Naive thymus-derived CD4-positive, alpha-beta T cell (primary cell): ENCODE results near the gene ATP11A. TPM values are rescaled to one million over a fixed set of nuclear protein-coding genes. Genes with fewer than 3 reads are reported as not detected.

ENCODE experiments used
- ATAC-seq: fragments of 150-1000 bp; cut with Tn5 transposase; 2 replicates; pipeline ENCODE4 v1.10.0; 2021; ENCODE audit warnings: mild to moderate bottlenecking, moderate library complexity
- CTCF ChIA-PET: fragments of 350-600 bp; sonication (Branson Sonifier 250); formaldehyde crosslinking; loops from one replicate; lab custom pipeline; 2021; ENCODE audit warnings: antibody characterized with exemption; lab: Charles Lee
- POLR2A ChIA-PET: fragments of 350-600 bp; sonication (Branson Sonifier 250); formaldehyde crosslinking; loops from one replicate; lab custom pipeline; 2021; ENCODE audit warnings: antibody characterized with exemption, inconsistent platforms; lab: Charles Lee
- DNase-seq, 9 donors: peaks; one replicate each; pipeline versions ENCODE4 v3.0.0 to v3.0.0-alpha.2; 2020 to 2022; ENCODE audit warnings: mixed read lengths in 1 of 9
- H3K27ac ChIP-seq: one replicate; pipeline ENCODE4 v1.7.0; 2013; ENCODE audit warnings: mild to moderate bottlenecking, low read depth, low read length, moderate library complexity
- H3K27me3 ChIP-seq, 2 donors: one replicate each; pipeline ENCODE4 v1.7.0; 2013; ENCODE audit warnings: low read length in 2 of 2, mild to moderate bottlenecking in 2 of 2, moderate library complexity in 2 of 2; ENCODE audit not compliant: control insufficient read depth in 2 of 2, insufficient read depth in 2 of 2
- H3K36me3 ChIP-seq, 3 experiments: 1 replicate in 2 of 3; 2 replicates in 1 of 3; pipeline ENCODE4 v1.7.0; 2013; ENCODE audit warnings: low read length in 3 of 3, mild to moderate bottlenecking in 3 of 3, moderate library complexity in 1 of 3; ENCODE audit not compliant: insufficient read depth in 3 of 3, control insufficient read depth in 2 of 3
- H3K4me1 ChIP-seq, 2 donors: one replicate each; pipeline ENCODE4 v1.7.0; 2013; ENCODE audit warnings: low read length in 2 of 2, mild to moderate bottlenecking in 2 of 2, moderate library complexity in 1 of 2; ENCODE audit not compliant: control insufficient read depth in 2 of 2, insufficient read depth in 2 of 2
- H3K4me3 ChIP-seq: 2 replicates; pipeline ENCODE4 v1.7.0; 2013; ENCODE audit warnings: mild to moderate bottlenecking, low read length
- H3K9me3 ChIP-seq, 3 experiments: 1 replicate in 2 of 3; 2 replicates in 1 of 3; pipeline ENCODE4 v1.7.0; 2013; ENCODE audit warnings: low read length in 3 of 3; ENCODE audit not compliant: control insufficient read depth in 2 of 3
- H3K27ac Mint-ChIP-seq, 9 donors: one replicate each; pipeline ENCODE4 v1.8.0; 2020 to 2022; ENCODE audit warnings: mixed read lengths in 9 of 9, mild to moderate bottlenecking in 8 of 9, moderate library complexity in 5 of 9, inconsistent platforms in 2 of 9
- H3K27me3 Mint-ChIP-seq, 5 donors: one replicate each; pipeline ENCODE4 v1.8.0; 2021 to 2022; ENCODE audit warnings: mixed read lengths in 5 of 5, mild to moderate bottlenecking in 1 of 5
- H3K36me3 Mint-ChIP-seq, 5 donors: one replicate each; pipeline ENCODE4 v1.8.0; 2020 to 2022; ENCODE audit warnings: mixed read lengths in 5 of 5, mild to moderate bottlenecking in 3 of 5, inconsistent platforms in 1 of 5
- H3K4me1 Mint-ChIP-seq, 7 donors: one replicate each; pipeline ENCODE4 v1.8.0; 2020 to 2022; ENCODE audit warnings: mixed read lengths in 7 of 7, mild to moderate bottlenecking in 3 of 7, inconsistent platforms in 1 of 7
- H3K4me3 Mint-ChIP-seq, 10 donors: one replicate each; pipeline ENCODE4 v1.8.0; 2020 to 2022; ENCODE audit warnings: mild to moderate bottlenecking in 10 of 10, mixed read lengths in 10 of 10, moderate library complexity in 6 of 10, inconsistent platforms in 2 of 10
- H3K9me3 Mint-ChIP-seq, 11 donors: one replicate each; pipeline ENCODE4 v1.8.0; 2020 to 2022; ENCODE audit warnings: mixed read lengths in 11 of 11, mild to moderate bottlenecking in 4 of 11, inconsistent platforms in 1 of 11, moderate library complexity in 1 of 11
- intact Hi-C, 2 donors: fragments of 100-400 bp; cut with micrococcal nuclease; formaldehyde crosslinking; loops; one replicate each; pipeline ENCODE4 v1.15.1; 2023
- polyA plus RNA-seq, 2 donors: library from polyadenylated mRNA; unstranded; fragments of 300-500 nt; fragmentation: Illumina TruSeq; gene quantifications; one replicate each; pipeline ENCODE4 v1.2.3, GENCODE V29; 2021
- total RNA-seq, 6 experiments: library from RNA in 5 of 6; stranded (reverse) in 5 of 6; gene quantifications; 1 replicate in 5 of 6; 2 replicates in 1 of 6; pipeline ENCODE4 v1.2.3 and lab custom pipeline; 2021 to 2026

Gene ATP11A
- total and polyA plus RNA-seq, 7 experiments from 2014 or later: 4.3 to 111 (median 58.5) TPM

- ATAC-seq (no peak), DNase-seq (no peak)
- no peaks in the 10 kb centered on the region for H3K4me1 ChIP-seq
- CTCF ChIA-PET: no interaction called here
- no peaks in the 10 kb centered on the region for H3K9me3 ChIP-seq
- H3K4me1 Mint-ChIP-seq: peaks cover 0 to 3% (median 0%) of the 10 kb centered on the region in 7 donors
- no peak overlapping the region for H3K4me3 ChIP-seq
- no peaks in the 10 kb centered on the region for H3K27me3 ChIP-seq
- intact Hi-C loops: no loop called here
- H3K27me3 Mint-ChIP-seq: no peaks in the 10 kb centered on the region
- H3K27ac Mint-ChIP-seq: no peak overlapping the region
- peaks cover 5 to 20% (median 10%) of the 10 kb centered on the region in 5 donors for H3K36me3 Mint-ChIP-seq
- H3K36me3 ChIP-seq: peaks cover 0 to 28% (median 0%) of the 10 kb centered on the region in 3 experiments
- no peak overlapping the region for H3K27ac ChIP-seq
- POLR2A ChIA-PET: no interaction called here
- peaks cover 0 to 1% (median 0%) of the 10 kb centered on the region in 11 donors for H3K9me3 Mint-ChIP-seq
- H3K4me3 Mint-ChIP-seq: no peak overlapping the region
Observed at GRCh38 chr13:112885242-112885781, 195.5 kb downstream of the ATP11A start.

DNA sequence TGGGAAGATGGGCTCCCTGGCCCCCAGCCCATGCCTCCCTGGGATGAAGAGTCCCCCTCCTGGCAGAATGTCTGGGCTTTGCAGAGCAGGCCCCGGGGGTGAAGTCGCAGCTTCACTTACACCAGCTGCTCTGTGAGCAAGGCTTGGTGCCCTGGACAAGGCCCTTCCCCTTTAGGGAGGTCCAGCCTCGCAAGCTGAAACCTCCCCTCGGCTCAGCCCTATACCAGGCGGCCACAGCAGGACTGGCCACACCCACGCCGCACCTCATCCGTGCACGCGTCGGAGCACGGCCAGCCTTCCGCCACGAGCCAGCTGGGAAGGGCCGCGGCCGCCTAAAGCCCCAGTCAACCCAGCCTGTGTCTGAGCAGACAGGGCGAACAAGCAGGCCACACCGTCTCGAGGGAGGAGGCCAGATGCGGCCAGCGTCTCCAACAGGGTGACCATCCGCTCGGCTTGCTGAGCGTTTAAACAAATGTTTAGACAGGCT, 196.0 kb downstream of the ATP11A start:
- H3K36me3 ChIP-seq: peaks cover 0 to 23% (median 0%) of the 10 kb centered on the region in 3 experiments
- Mint-ChIP-seq H3K4me3 (no peak overlapping the region), H3K27me3 (no peaks in the 10 kb centered on the region), H3K36me3 (peaks cover 0 to 15% (median 6%) of the 10 kb centered on the region in 5 donors), H3K4me1 (peaks cover 0 to 4% (median 0%) of the 10 kb centered on the region in 7 donors), H3K27ac (no peak overlapping the region), H3K9me3 (peaks cover 0 to 1% (median 0%) of the 10 kb centered on the region in 11 donors)
- H3K27me3 ChIP-seq: no peaks in the 10 kb centered on the region
- no peak overlapping the region for H3K4me3 ChIP-seq
- no peak overlapping the region for H3K27ac ChIP-seq
- ChIA-PET POLR2A (no interaction called here), CTCF (no interaction called here)
- ATAC-seq (peak; percentile 65), DNase-seq (no peak)
- intact Hi-C loops: no loop called here
- no peaks in the 10 kb centered on the region for H3K4me1 ChIP-seq
- H3K9me3 ChIP-seq: no peaks in the 10 kb centered on the region

- CTCF ChIA-PET: no interaction called here
Observed at GRCh38 chr13:112887151-112887550, 197.3 kb downstream of the ATP11A start.

DNA sequence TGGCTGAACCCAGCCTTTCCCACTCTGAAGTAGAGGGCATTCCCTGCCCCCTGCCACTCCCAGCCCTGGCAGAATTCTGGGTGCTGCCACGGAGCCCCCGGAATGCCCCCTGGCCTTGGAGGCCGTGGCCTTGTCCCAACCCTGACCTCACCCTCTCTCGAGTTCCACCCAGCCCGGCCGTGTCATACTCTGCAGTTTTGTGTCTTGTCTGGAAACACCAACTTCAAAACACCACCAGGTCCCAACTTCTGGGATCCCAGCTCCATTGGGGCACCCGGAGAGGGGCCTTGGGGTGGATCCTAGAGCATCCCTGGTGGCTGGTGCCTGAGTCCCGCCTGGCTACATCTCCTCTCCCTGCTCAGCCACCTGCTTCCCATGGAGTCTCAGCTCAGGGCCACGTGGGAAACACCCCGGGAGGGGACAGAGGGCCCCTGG, 197.7 kb downstream of the ATP11A start:
- CTCF ChIA-PET: no interaction called here
- ATAC-seq: no peak
- H3K9me3 ChIP-seq: no peaks in the 10 kb centered on the region
- POLR2A ChIA-PET: no interaction called here
- no peaks in the 10 kb centered on the region for H3K9me3 Mint-ChIP-seq
- H3K4me1 Mint-ChIP-seq: peaks cover 0 to 4% (median 0%) of the 10 kb centered on the region in 7 donors
- peaks cover 0 to 4% (median 0%) of the 10 kb centered on the region in 5 donors for H3K27me3 Mint-ChIP-seq
- H3K27ac Mint-ChIP-seq: peak overlapping the region in 1 of 9 donors; percentile 65
- H3K4me3 ChIP-seq: no peak overlapping the region
- H3K36me3 Mint-ChIP-seq: peaks cover 0 to 10% (median 6%) of the 10 kb centered on the region in 5 donors
- no peak overlapping the region for H3K27ac ChIP-seq
- peaks cover 0 to 1% of the 10 kb centered on the region in 2 donors for H3K4me1 ChIP-seq
- peaks cover 0 to 6% (median 0%) of the 10 kb centered on the region in 3 experiments for H3K36me3 ChIP-seq
- intact Hi-C loops: no loop called here
- DNase-seq: no peak
- no peaks in the 10 kb centered on the region for H3K27me3 ChIP-seq
- H3K4me3 Mint-ChIP-seq: no peak overlapping the region

More at GRCh38 chr13:112887151-112887550, 197.3 kb downstream of the ATP11A start:
- Histone ChIP-seq H3K4me1 (no peaks in the 10 kb centered on the region), H3K4me3 (no peak overlapping the region), H3K9me3 (no peaks in the 10 kb centered on the region), H3K36me3 (peaks cover 0 to 10% (median 0%) of the 10 kb centered on the region in 3 experiments), H3K27ac (no peak overlapping the region), H3K27me3 (no peaks in the 10 kb centered on the region)
- Mint-ChIP-seq H3K27ac (no peak overlapping the region), H3K4me3 (no peak overlapping the region), H3K36me3 (peaks cover 0 to 12% (median 6%) of the 10 kb centered on the region in 5 donors), H3K4me1 (peaks cover 0 to 4% (median 0%) of the 10 kb centered on the region in 7 donors), H3K27me3 (peaks cover 0 to under 1% (median 0%) of the 10 kb centered on the region in 5 donors), H3K9me3 (no peaks in the 10 kb centered on the region)
- DNase-seq (no peak), ATAC-seq (no peak)
- POLR2A ChIA-PET: no interaction called here
- intact Hi-C loops: no loop called here

GRCh38 chr13:112888238-112889111, 198.6 kb downstream of the ATP11A start:
- DNase-seq: no peak

DNA sequence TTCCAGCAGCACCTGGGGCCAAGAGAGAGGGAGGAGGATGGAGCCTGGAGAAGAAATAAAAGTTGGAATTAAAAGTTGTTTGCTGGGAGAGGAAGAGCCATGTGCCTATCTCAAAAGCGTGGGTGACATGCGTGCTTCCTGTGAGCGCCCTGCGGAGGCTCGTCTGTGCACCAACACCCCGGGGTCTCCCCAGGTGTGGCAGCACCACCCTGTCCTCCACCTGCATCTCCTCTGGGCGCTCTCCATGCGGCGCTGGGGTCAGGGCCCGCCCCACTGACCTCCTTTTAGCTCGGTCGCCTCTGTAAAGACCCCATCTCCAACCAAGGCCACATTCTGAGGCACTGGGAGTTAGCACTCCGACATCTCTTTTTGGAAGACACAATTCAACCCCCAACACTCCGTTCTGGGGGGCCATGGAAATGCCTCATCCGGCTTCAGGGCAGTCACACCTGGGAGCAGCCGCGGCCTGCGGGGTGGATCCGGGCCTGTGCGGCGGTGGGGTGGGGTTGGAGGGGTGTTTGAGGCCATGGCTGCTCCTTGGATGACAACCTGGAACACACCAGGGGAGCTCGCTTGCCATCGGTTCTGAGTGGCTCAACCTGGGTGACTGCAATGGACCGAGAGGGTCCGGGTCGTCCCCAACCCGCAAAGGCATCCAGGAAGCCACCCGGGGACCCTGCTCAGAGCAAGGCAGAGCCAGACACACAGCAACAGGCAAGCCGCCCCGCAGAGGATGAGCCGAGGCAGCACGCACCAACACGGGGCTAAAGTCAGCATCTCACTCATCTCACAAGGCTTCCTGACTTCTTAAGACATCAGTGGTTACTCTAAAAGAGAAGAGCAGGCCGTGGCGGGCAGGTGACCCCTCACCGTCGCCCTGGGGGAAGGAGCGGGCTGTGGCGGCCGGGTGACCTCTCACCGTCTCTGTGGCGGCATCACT, 199.8 kb downstream of the ATP11A start:
- Mint-ChIP-seq H3K27ac (no peak overlapping the region), H3K9me3 (no peaks in the 10 kb centered on the region), H3K27me3 (peaks cover 0 to 17% (median 0%) of the 10 kb centered on the region in 5 donors), H3K4me3 (no peak overlapping the region), H3K4me1 (peaks cover 5 to 11% (median 7%) of the 10 kb centered on the region in 7 donors), H3K36me3 (peaks cover 0 to 5% (median 0%) of the 10 kb centered on the region in 5 donors)
- POLR2A ChIA-PET: no interaction called here
- intact Hi-C loops: no loop called here
- H3K36me3 ChIP-seq: no peaks in the 10 kb centered on the region
- no peak overlapping the region for H3K4me3 ChIP-seq
- peaks cover 0 to 14% of the 10 kb centered on the region in 2 donors for H3K4me1 ChIP-seq
- DNase-seq: no peak
- no peaks in the 10 kb centered on the region for H3K9me3 ChIP-seq
- no peak overlapping the region for H3K27ac ChIP-seq
- H3K27me3 ChIP-seq: peaks cover 0 to under 1% of the 10 kb centered on the region in 2 donors
- CTCF ChIA-PET: no interaction called here
- ATAC-seq: no peak

More at GRCh38 chr13:112888238-112889111, 198.6 kb downstream of the ATP11A start:
- H3K27me3 Mint-ChIP-seq: peaks cover 0 to 13% (median 0%) of the 10 kb centered on the region in 5 donors
- ChIA-PET CTCF (no interaction called here), POLR2A (no interaction called here)
- no peak overlapping the region for H3K27ac ChIP-seq
- no peaks in the 10 kb centered on the region for H3K9me3 Mint-ChIP-seq
- H3K9me3 ChIP-seq: no peaks in the 10 kb centered on the region
- no peaks in the 10 kb centered on the region for H3K36me3 ChIP-seq
- no peak overlapping the region for H3K4me3 Mint-ChIP-seq
- intact Hi-C loops: no loop called here
- ATAC-seq: no peak
- peaks cover 0 to 10% of the 10 kb centered on the region in 2 donors for H3K4me1 ChIP-seq
- H3K27ac Mint-ChIP-seq: peak overlapping the region in 1 of 9 donors; percentile 9
- peaks cover 5 to 11% (median 7%) of the 10 kb centered on the region in 7 donors for H3K4me1 Mint-ChIP-seq
- no peaks in the 10 kb centered on the region for H3K27me3 ChIP-seq
- H3K4me3 ChIP-seq: no peak overlapping the region
- peaks cover 0 to 6% (median 4%) of the 10 kb centered on the region in 5 donors for H3K36me3 Mint-ChIP-seq
